GM12891 (cell line): ENCODE data around the gene IZUMO4.

ENCODE experiments used
- PAX5 ChIP-seq: IDR thresholded peaks from 2 replicates; pipeline ENCODE4 v1.6.1; 2011; ENCODE audit warnings: low read length, moderate library complexity, mild to moderate bottlenecking; ENCODE audit not compliant: insufficient read depth, severe bottlenecking
- POLR2A ChIP-seq: IDR thresholded peaks from 2 replicates; pipeline ENCODE4 v1.6.1; 2011; ENCODE audit warnings: low read depth, low read length, control low read depth
- POLR2AphosphoS5 ChIP-seq: IDR thresholded peaks from 2 replicates; pipeline ENCODE4 v1.6.1; 2011; ENCODE audit warnings: low read depth, low read length, control low read depth
- SPI1 ChIP-seq: IDR thresholded peaks from 2 replicates; pipeline ENCODE4 v1.6.1; 2011; ENCODE audit warnings: low read depth, low read length, control low read depth
- TAF1 ChIP-seq: IDR thresholded peaks from 2 replicates; pipeline ENCODE4 v1.6.1; 2011; ENCODE audit warnings: low read depth, low read length, control low read depth

DNA sequence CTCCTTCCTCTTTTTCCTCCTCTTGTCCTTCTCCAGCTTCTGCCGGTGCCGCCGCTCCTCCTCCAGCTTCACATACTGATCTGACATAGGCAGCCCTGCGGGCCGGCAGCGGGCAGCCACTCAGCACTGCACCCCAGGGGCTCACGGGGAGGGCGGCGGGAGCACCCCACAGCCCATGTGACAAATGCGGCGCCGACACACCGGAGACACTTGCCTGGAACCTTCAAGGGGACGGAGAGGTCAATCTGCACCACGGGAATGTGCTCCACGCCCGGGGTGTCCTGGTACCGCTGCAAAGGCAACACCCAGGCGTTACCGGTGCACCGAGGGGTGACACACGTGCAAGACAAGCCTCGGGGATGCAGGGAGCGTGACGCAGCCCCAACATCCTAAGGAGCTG is 18.6 kb downstream of the IZUMO4 start:
- no peak for TF ChIP-seq POLR2A
- no peak for TF ChIP-seq POLR2AphosphoS5
- TF ChIP-seq SPI1, result no peak
- no peak for TF ChIP-seq TAF1
- no peak for TF ChIP-seq PAX5
